Thymus (tissue), 11 donors: ENCODE data around the gene USPL1. TPM values are rescaled to one million over a fixed set of nuclear protein-coding genes. Genes with fewer than 3 reads are reported as not detected.
"Not testable (repeated sequence)": the region's sequence is repeated elsewhere in the genome, so short reads cannot be mapped to it uniquely, and the experiment has no call there.

Source experiments
- DNase-seq, 9 donors: peaks; one replicate each; pipeline ENCODE4 v3.0.0-alpha.2; 2013; ENCODE audit warnings: low spot score in 9 of 9, low read depth in 6 of 9, missing footprints in 1 of 9
- H3K27ac ChIP-seq, 2 donors: one replicate each; pipeline ENCODE4 v1.5.1; 2013; ENCODE audit warnings: control low read depth in 1 of 2, low read depth in 1 of 2, low read length in 1 of 2, mild to moderate bottlenecking in 1 of 2, moderate library complexity in 1 of 2
- H3K27me3 ChIP-seq, 2 donors: one replicate each; pipeline ENCODE4 v1.5.1; 2013; ENCODE audit warnings: low read length in 1 of 2; ENCODE audit not compliant: control insufficient read depth in 2 of 2, insufficient read depth in 1 of 2
- H3K36me3 ChIP-seq, 2 donors: one replicate each; pipeline ENCODE4 v1.5.1; 2013; ENCODE audit warnings: low read length in 1 of 2, mild to moderate bottlenecking in 1 of 2, moderate library complexity in 1 of 2; ENCODE audit not compliant: control insufficient read depth in 2 of 2, insufficient read depth in 2 of 2
- H3K4me1 ChIP-seq, 2 donors: one replicate each; pipeline ENCODE4 v1.5.1; 2013; ENCODE audit warnings: low read length in 2 of 2; ENCODE audit not compliant: control insufficient read depth in 2 of 2, insufficient read depth in 2 of 2
- H3K4me3 ChIP-seq, 2 donors: one replicate each; pipeline ENCODE4 v1.5.1; 2013; ENCODE audit warnings: low read length in 2 of 2, control low read depth in 1 of 2, mild to moderate bottlenecking in 1 of 2
- H3K9me3 ChIP-seq, 2 donors: one replicate each; pipeline ENCODE4 v1.5.1; 2013; ENCODE audit warnings: low read length in 1 of 2, mild to moderate bottlenecking in 1 of 2; ENCODE audit not compliant: control insufficient read depth in 2 of 2, insufficient read depth in 1 of 2
- WGBS: extraction: QIAGEN DNeasy Blood & Tissue Kit; methylation state at CpG from one replicate; pipeline ENCODE4 v1.1.7; 2013; 5-methylcytosine and 5-hydroxymethylcytosine counted together
- polyA plus RNA-seq: library from polyadenylated mRNA; stranded (reverse); fragments of 200-250 nt; gene quantifications from one replicate; pipeline ENCODE4 v1.2.3, GENCODE V29; 2013
- total RNA-seq: library from RNA; stranded (reverse); fragments of 120-200 nt; gene quantifications from one replicate; pipeline ENCODE4 v1.2.4, GENCODE V29; 2013
- donor health status: healthy.

Gene USPL1
- total and polyA plus RNA-seq, 2 donors: 18.4 to 19.3 TPM

- Histone ChIP-seq H3K27me3 (no peaks in the 10 kb centered on the region), H3K4me1 (peaks cover 9 to 10% of the 10 kb centered on the region in 2 donors), H3K27ac (no peak overlapping the region), H3K4me3 (no peak overlapping the region), H3K9me3 (no peaks in the 10 kb centered on the region), H3K36me3 (peaks cover 13 to 32% of the 10 kb centered on the region in 2 donors)
- 94% methylated on average over 3 of the region's 3 CpGs for WGBS
- no peak for DNase-seq
These were observed 3.2 kb downstream of the USPL1 start for GRCh38 chr13:30620941-30621340.

GRCh38 chr13:30622551-30622950 lies 4.8 kb downstream of the USPL1 start:
- H3K4me3 ChIP-seq: no peak overlapping the region
- H3K9me3 ChIP-seq: no peaks in the 10 kb centered on the region
- DNase-seq: no peak
- no peaks in the 10 kb centered on the region for H3K27me3 ChIP-seq
- 98% methylated on average over 1 of the region's 1 CpG for WGBS
- peaks cover 13 to 32% of the 10 kb centered on the region in 2 donors for H3K36me3 ChIP-seq
- H3K4me1 ChIP-seq: peaks cover 9 to 10% of the 10 kb centered on the region in 2 donors
- no peak overlapping the region for H3K27ac ChIP-seq

- Histone ChIP-seq H3K27me3 (no peaks in the 10 kb centered on the region), H3K4me3 (no peak overlapping the region), H3K36me3 (peaks cover 13 to 32% of the 10 kb centered on the region in 2 donors), H3K4me1 (peaks cover 9 to 10% of the 10 kb centered on the region in 2 donors), H3K27ac (no peak overlapping the region), H3K9me3 (no peaks in the 10 kb centered on the region)
- no peak for DNase-seq
- WGBS: 97% methylated on average over 5 of the region's 5 CpGs
These were observed 5.7 kb downstream of the USPL1 start for GRCh38 chr13:30623392-30623791.

GRCh38 chr13:30624630-30625029 lies 6.9 kb downstream of the USPL1 start:
- DNase-seq: no peak
- Histone ChIP-seq H3K36me3 (peaks cover 16 to 45% of the 10 kb centered on the region in 2 donors), H3K27me3 (no peaks in the 10 kb centered on the region), H3K9me3 (no peaks in the 10 kb centered on the region), H3K4me3 (no peak overlapping the region), H3K4me1 (peaks cover 2% of the 10 kb centered on the region in 2 donors), H3K27ac (no peak overlapping the region)
- 98% methylated on average over 1 of the region's 1 CpG for WGBS

GRCh38 chr13:30629527-30629926 lies 11.8 kb downstream of the USPL1 start:
- H3K27ac ChIP-seq: no peak overlapping the region
- H3K4me3 ChIP-seq: no peak overlapping the region
- no peak for DNase-seq
- H3K27me3 ChIP-seq: no peaks in the 10 kb centered on the region
- H3K36me3 ChIP-seq: peaks cover 24 to 52% of the 10 kb centered on the region in 2 donors
- H3K9me3 ChIP-seq: peaks cover 0 to 1% of the 10 kb centered on the region in 2 donors
- no peaks in the 10 kb centered on the region for H3K4me1 ChIP-seq

GRCh38 chr13:30633861-30634260 lies 16.1 kb downstream of the USPL1 start:
- DNase-seq: no peak
- no peak overlapping the region for H3K4me3 ChIP-seq
- no peak overlapping the region for H3K27ac ChIP-seq
- 99% methylated on average over 4 of the region's 4 CpGs for WGBS
- peaks cover 0 to 1% of the 10 kb centered on the region in 2 donors for H3K9me3 ChIP-seq
- H3K4me1 ChIP-seq: no peaks in the 10 kb centered on the region
- peaks cover 26 to 40% of the 10 kb centered on the region in 2 donors for H3K36me3 ChIP-seq
- no peaks in the 10 kb centered on the region for H3K27me3 ChIP-seq

GRCh38 chr13:30634838-30635237 lies 17.1 kb downstream of the USPL1 start:
- Histone ChIP-seq H3K27ac (no peak overlapping the region), H3K36me3 (peaks cover 23 to 36% of the 10 kb centered on the region in 2 donors), H3K27me3 (no peaks in the 10 kb centered on the region), H3K9me3 (peaks cover 0 to 1% of the 10 kb centered on the region in 2 donors), H3K4me1 (no peaks in the 10 kb centered on the region), H3K4me3 (no peak overlapping the region)
- 99% methylated on average over 3 of the region's 3 CpGs for WGBS
- no peak for DNase-seq

GRCh38 chr13:30638301-30638700 lies 20.6 kb downstream of the USPL1 start:
- H3K36me3 ChIP-seq: peaks cover 18 to 34% of the 10 kb centered on the region in 2 donors
- DNase-seq: no peak
- peaks cover 0 to 1% of the 10 kb centered on the region in 2 donors for H3K9me3 ChIP-seq
- H3K4me3 ChIP-seq: no peak overlapping the region
- WGBS: 99% methylated on average over 4 of the region's 4 CpGs
- H3K27ac ChIP-seq: no peak overlapping the region
- no peaks in the 10 kb centered on the region for H3K27me3 ChIP-seq
- H3K4me1 ChIP-seq: no peaks in the 10 kb centered on the region

- no peaks in the 10 kb centered on the region for H3K4me1 ChIP-seq
- no peak for DNase-seq
- WGBS: 97% methylated on average over 4 of the region's 4 CpGs
- H3K27ac ChIP-seq: no peak overlapping the region
- peaks cover 19 to 37% of the 10 kb centered on the region in 2 donors for H3K36me3 ChIP-seq
- H3K4me3 ChIP-seq: no peak overlapping the region
- H3K9me3 ChIP-seq: no peaks in the 10 kb centered on the region
- H3K27me3 ChIP-seq: no peaks in the 10 kb centered on the region
These were observed 22.0 kb downstream of the USPL1 start for GRCh38 chr13:30639671-30640070.

GRCh38 chr13:30641173-30641572 lies 23.5 kb downstream of the USPL1 start:
- 95% methylated on average over 1 of the region's 1 CpG for WGBS
- H3K4me1 ChIP-seq, H3K4me3 ChIP-seq, H3K9me3 ChIP-seq, H3K27ac ChIP-seq, DNase-seq, H3K27me3 ChIP-seq: not testable (repeated sequence)
- peaks cover 20 to 50% of the 10 kb centered on the region in 2 donors for H3K36me3 ChIP-seq
